Osteoblast (primary cell): ENCODE measurements around the gene HSD11B2. TPM values are rescaled to one million over a fixed set of nuclear protein-coding genes. Genes with fewer than 3 reads are reported as not detected.

Experiments used
- DNase-seq: peaks from one replicate; pipeline ENCODE4 v3.0.0; 2011; ENCODE audit warnings: low spot score, mixed read lengths; ENCODE audit not compliant: insufficient read length; ENCODE audit errors: missing footprints
- H2AFZ ChIP-seq: 2 replicates; pipeline ENCODE4 v1.6.0; 2011; ENCODE audit warnings: mild to moderate bottlenecking, low read length
- H3K27ac ChIP-seq: 2 replicates; pipeline ENCODE4 v1.5.1; 2011; ENCODE audit warnings: mild to moderate bottlenecking, low read depth, low read length, moderate library complexity
- H3K27me3 ChIP-seq: 2 replicates; pipeline ENCODE4 v1.6.0; 2012; ENCODE audit warnings: mild to moderate bottlenecking, control low read depth, inconsistent platforms, low read length, moderate library complexity; ENCODE audit not compliant: insufficient read depth
- H3K36me3 ChIP-seq: 2 replicates; pipeline ENCODE4 v1.5.1; 2011; ENCODE audit warnings: mild to moderate bottlenecking, low read length, control low read depth, moderate library complexity; ENCODE audit not compliant: insufficient read depth
- H3K4me1 ChIP-seq: 2 replicates; pipeline ENCODE4 v1.5.1; 2011; ENCODE audit warnings: mild to moderate bottlenecking, low read length, control low read depth, moderate library complexity; ENCODE audit not compliant: insufficient read depth
- H3K4me2 ChIP-seq: 2 replicates; pipeline ENCODE4 v1.6.0; 2011; ENCODE audit warnings: mild to moderate bottlenecking, low read length; ENCODE audit not compliant: insufficient read depth
- H3K4me3 ChIP-seq: fragments of 200-600 bp; sonication (generic); 3 replicates; pipeline ENCODE4 v1.5.1; 2012; ENCODE audit warnings: mild to moderate bottlenecking, low read length, inconsistent platforms; ENCODE audit not compliant: insufficient read depth
- H3K79me2 ChIP-seq: 2 replicates; pipeline ENCODE4 v1.6.0; 2012; ENCODE audit warnings: mild to moderate bottlenecking, low read length, control low read depth, inconsistent platforms; ENCODE audit not compliant: insufficient read depth
- H3K9me3 ChIP-seq: 2 replicates; pipeline ENCODE4 v1.5.1; 2011; ENCODE audit warnings: low read depth, low read length, control low read depth
- H4K20me1 ChIP-seq: 2 replicates; pipeline ENCODE4 v1.6.0; 2012; ENCODE audit warnings: mild to moderate bottlenecking, low read length, control low read depth; ENCODE audit not compliant: insufficient read depth
- total RNA-seq: library from RNA; depleted of rRNA; stranded (reverse); fragments of >200 nt; gene quantifications from 2 replicates; pipeline ENCODE4 v1.2.3, GENCODE V29; 2012
- TF ChIP-seq, protein P1 (sequence below): IDR thresholded peaks from 2 replicates; pipeline ENCODE4 v1.5.1; 2011; ENCODE audit warnings: mild to moderate bottlenecking, low read depth, low read length, moderate library complexity; ENCODE audit errors: extremely low read depth

The HSD11B2 gene
- total RNA-seq, 1 donor: not detected

DNA sequence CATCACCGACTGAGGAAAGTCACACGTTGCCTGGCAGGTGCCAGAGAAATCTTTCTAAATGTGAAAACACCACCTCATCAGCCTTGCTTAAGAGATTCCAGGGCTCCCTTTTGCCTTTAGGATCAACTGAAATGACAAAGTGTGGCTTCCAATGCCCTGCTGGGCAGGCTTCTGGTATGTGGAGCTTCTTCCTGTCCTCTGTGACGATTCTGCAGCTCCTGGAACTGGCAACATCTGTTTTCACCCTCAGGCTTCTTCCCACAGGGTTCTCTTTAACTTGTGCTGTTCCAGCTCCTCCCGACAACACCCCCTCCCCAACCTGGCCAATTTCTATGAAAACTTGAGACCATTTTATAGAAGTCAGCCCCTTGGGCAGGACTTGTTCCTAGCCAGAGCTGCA is 9.9 kb upstream of the HSD11B2 start:
- TF ChIP-seq, protein P1, sequence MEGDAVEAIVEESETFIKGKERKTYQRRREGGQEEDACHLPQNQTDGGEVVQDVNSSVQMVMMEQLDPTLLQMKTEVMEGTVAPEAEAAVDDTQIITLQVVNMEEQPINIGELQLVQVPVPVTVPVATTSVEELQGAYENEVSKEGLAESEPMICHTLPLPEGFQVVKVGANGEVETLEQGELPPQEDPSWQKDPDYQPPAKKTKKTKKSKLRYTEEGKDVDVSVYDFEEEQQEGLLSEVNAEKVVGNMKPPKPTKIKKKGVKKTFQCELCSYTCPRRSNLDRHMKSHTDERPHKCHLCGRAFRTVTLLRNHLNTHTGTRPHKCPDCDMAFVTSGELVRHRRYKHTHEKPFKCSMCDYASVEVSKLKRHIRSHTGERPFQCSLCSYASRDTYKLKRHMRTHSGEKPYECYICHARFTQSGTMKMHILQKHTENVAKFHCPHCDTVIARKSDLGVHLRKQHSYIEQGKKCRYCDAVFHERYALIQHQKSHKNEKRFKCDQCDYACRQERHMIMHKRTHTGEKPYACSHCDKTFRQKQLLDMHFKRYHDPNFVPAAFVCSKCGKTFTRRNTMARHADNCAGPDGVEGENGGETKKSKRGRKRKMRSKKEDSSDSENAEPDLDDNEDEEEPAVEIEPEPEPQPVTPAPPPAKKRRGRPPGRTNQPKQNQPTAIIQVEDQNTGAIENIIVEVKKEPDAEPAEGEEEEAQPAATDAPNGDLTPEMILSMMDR: no peak
- H3K79me2 ChIP-seq: no peaks in the 10 kb centered on the region
- no peak overlapping the region for H3K27ac ChIP-seq
- H3K9me3 ChIP-seq: no peaks in the 10 kb centered on the region
- peaks cover 9% of the 10 kb centered on the region for H3K4me1 ChIP-seq
- H3K27me3 ChIP-seq: peaks cover 9% of the 10 kb centered on the region
- H4K20me1 ChIP-seq: no peaks in the 10 kb centered on the region
- no peak overlapping the region for H2AFZ ChIP-seq
- peak; percentile 37 for DNase-seq
- H3K36me3 ChIP-seq: no peaks in the 10 kb centered on the region
- H3K4me2 ChIP-seq: no peak overlapping the region
- H3K4me3 ChIP-seq: no peak overlapping the region

DNA sequence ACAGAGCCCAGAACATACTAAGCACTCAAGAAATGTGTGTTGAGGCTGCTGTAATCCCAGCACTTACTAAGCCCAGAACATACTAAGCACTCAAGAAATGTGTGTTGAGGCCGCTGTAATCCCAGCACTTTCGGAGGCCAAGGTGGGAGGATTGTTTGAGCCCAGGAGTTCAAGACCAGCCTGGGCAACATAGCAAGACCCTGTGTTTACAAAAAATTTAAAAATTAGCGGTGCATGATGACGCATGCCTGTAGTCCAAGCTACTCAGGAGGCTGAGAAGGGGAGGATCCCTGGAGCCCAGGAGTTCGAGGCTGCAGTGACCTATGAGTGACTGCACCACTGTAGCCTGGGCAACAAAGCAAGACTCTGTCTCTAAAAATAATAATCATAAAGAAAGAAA is 7.9 kb upstream of the HSD11B2 start:
- no peaks in the 10 kb centered on the region for H3K36me3 ChIP-seq
- no peak overlapping the region for H3K4me2 ChIP-seq
- H3K4me1 ChIP-seq: peaks cover 6% of the 10 kb centered on the region
- no peak overlapping the region for H2AFZ ChIP-seq
- no peaks in the 10 kb centered on the region for H4K20me1 ChIP-seq
- H3K27ac ChIP-seq: no peak overlapping the region
- no peaks in the 10 kb centered on the region for H3K9me3 ChIP-seq
- H3K27me3 ChIP-seq: peaks cover 10% of the 10 kb centered on the region
- H3K79me2 ChIP-seq: no peaks in the 10 kb centered on the region
- DNase-seq: no peak
- TF ChIP-seq, protein P1: no peak
- H3K4me3 ChIP-seq: no peak overlapping the region

DNA sequence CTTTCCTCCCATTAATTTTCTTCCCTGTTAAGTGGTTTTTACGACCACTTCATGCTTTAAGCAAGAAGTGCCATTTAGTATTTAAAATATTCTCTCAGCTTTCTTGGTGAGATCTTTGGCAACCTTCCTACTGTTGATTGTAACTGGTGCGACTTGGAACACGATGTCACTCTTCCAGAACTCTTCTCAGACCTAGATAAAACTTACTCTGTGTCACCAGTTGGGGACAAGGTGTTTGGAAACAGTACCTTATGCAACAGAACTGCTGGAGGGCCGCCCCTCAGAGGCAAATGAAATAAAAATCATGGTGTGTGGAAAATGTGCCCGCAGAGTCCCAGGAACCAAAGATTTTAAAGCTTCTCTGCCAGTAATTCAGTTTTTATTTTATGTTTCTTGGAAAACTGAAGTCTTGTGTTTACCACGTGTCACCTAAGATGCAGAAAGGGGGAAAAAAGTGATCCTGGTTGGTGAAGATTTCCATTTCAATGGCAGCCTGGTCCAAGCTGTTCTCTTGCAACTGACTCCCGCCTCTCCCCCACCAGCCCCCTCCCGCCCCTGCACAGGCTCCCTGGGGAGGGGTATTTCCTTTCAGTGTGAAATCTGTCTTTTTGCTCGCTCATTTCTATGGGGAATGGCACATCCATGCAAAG is 7.2 kb upstream of the HSD11B2 start:
- TF ChIP-seq, protein P1: no peak
- no peak overlapping the region for H2AFZ ChIP-seq
- peaks cover 4% of the 10 kb centered on the region for H4K20me1 ChIP-seq
- peaks cover 6% of the 10 kb centered on the region for H3K4me1 ChIP-seq
- peak; percentile 43 for DNase-seq
- H3K36me3 ChIP-seq: no peaks in the 10 kb centered on the region
- no peak overlapping the region for H3K27ac ChIP-seq
- peaks cover 17% of the 10 kb centered on the region for H3K27me3 ChIP-seq
- H3K4me2 ChIP-seq: no peak overlapping the region
- H3K79me2 ChIP-seq: no peaks in the 10 kb centered on the region
- H3K9me3 ChIP-seq: no peaks in the 10 kb centered on the region
- H3K4me3 ChIP-seq: no peak overlapping the region

DNA sequence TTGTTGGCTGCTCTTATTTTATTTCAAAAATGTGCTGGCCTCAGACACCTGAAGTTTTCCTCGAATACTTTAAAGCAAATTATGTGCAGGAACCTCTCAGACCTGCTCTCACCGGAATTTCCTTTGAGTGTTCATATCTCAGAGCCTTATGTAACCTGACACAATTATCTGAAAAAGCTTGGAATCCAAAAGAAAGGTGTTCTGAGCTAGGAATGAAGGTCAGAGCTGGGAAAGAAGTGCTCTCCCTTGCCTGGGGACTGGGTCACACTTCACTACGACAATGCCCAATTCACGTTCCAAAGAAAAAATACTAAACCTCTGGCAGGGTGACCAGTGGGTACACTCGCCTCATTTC is 6.7 kb upstream of the HSD11B2 start:
- Histone ChIP-seq H3K4me2 (no peak overlapping the region), H3K4me1 (peaks cover 6% of the 10 kb centered on the region), H3K79me2 (no peaks in the 10 kb centered on the region), H4K20me1 (peaks cover 7% of the 10 kb centered on the region), H3K4me3 (no peak overlapping the region), H3K36me3 (no peaks in the 10 kb centered on the region), H3K9me3 (no peaks in the 10 kb centered on the region), H3K27ac (no peak overlapping the region), H3K27me3 (peaks cover 22% of the 10 kb centered on the region), H2AFZ (no peak overlapping the region)
- DNase-seq: peak; percentile 39
- TF ChIP-seq, protein P1: no peak
